ENCODE measurements around the gene MEN1. TPM values are rescaled to one million over a fixed set of nuclear protein-coding genes. Genes with fewer than 3 reads are reported as not detected.
"Not testable (repeated sequence)": the region's sequence is repeated elsewhere in the genome, so short reads cannot be mapped to it uniquely, and the experiment has no call there.

Gene MEN1
- total RNA-seq, 1 donor from 2014 or later, result 4.3 TPM

GRCh38 chr11:64845776-64846129 lies 35.4 kb upstream of the MEN1 start:
- not testable (repeated sequence) for DNase-seq (ENCODE audit: low spot score)

- peak; percentile 23 for DNase-seq (ENCODE audit: low spot score)
Measured at GRCh38 chr11:64845129-64845775, 34.9 kb upstream of the MEN1 start.

DNA sequence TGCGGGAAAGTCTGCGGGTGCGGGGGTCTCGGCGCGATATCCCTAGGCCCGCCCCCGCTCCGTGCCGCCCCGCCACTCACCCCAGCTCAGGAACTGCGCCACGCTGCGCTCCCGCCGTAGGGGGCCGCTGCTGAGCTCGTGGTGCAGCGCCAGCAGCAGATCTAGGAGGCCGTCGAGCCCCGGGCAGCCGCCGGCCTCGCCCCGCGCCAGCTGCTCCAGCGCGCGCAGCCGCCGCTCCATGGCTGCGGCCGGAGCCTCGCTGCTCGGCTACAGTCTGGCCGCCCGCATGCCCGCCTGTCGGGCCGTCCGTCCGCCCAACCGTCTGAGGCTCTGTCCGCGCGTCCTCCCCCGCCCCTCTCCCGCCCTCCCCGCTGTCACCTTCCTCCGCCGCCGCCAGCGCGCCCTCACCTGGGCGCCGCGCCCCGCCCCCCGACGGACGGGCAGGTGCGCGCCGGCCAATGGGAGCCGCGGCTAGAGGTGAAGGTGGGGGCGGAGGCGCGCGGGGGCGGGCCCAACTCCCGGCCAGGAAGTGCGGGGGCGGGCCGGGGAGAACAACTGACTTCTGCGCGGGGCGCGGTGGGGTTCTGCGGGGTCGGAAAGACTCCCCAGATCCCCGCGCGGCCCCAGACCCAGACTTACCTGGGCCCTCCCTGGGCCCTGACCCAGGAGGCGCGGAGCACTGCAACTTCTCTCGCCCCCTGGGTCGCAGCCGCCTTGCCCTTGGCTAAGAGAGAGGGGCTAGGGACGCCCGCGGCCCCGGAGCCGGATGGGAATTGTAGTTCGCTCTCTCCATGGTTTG lies 34.2 kb upstream of the MEN1 start, which contains the start of gene CDC42BPG:
Gene CDC42BPG, minus strand, starts transcription at position 324 of the 799 bp plus-strand sequence. Its CDS starts 84 bp downstream, at position 240.
- DNase-seq (ENCODE audit: low spot score), result peak; percentile 69

GRCh38 chr11:64843686-64844329 lies 33.5 kb upstream of the MEN1 start:
- no peak for DNase-seq (ENCODE audit: low spot score)

- DNase-seq (ENCODE audit: low spot score), result peak; percentile 64
Measured at GRCh38 chr11:64842851-64843685, 32.7 kb upstream of the MEN1 start.

- DNase-seq (ENCODE audit: low spot score), result no peak
Measured at GRCh38 chr11:64842366-64842759, 32.0 kb upstream of the MEN1 start.

GRCh38 chr11:64841592-64842365 lies 31.4 kb upstream of the MEN1 start:
- DNase-seq (ENCODE audit: low spot score), result no peak

- no peak for DNase-seq (ENCODE audit: low spot score)
Measured at GRCh38 chr11:64839887-64840782, 29.8 kb upstream of the MEN1 start.

GRCh38 chr11:64839335-64839734 lies 29.0 kb upstream of the MEN1 start:
- no peak for DNase-seq (ENCODE audit: low spot score)

- no peak for DNase-seq (ENCODE audit: low spot score)
Measured at GRCh38 chr11:64838600-64839334, 28.4 kb upstream of the MEN1 start.

GRCh38 chr11:64837887-64838351 lies 27.6 kb upstream of the MEN1 start:
- no peak for DNase-seq (ENCODE audit: low spot score)

- no peak for DNase-seq (ENCODE audit: low spot score)
Measured at GRCh38 chr11:64836448-64837072, 26.2 kb upstream of the MEN1 start.

GRCh38 chr11:64835616-64836447 lies 25.5 kb upstream of the MEN1 start:
- DNase-seq (ENCODE audit: low spot score), result no peak

DNA sequence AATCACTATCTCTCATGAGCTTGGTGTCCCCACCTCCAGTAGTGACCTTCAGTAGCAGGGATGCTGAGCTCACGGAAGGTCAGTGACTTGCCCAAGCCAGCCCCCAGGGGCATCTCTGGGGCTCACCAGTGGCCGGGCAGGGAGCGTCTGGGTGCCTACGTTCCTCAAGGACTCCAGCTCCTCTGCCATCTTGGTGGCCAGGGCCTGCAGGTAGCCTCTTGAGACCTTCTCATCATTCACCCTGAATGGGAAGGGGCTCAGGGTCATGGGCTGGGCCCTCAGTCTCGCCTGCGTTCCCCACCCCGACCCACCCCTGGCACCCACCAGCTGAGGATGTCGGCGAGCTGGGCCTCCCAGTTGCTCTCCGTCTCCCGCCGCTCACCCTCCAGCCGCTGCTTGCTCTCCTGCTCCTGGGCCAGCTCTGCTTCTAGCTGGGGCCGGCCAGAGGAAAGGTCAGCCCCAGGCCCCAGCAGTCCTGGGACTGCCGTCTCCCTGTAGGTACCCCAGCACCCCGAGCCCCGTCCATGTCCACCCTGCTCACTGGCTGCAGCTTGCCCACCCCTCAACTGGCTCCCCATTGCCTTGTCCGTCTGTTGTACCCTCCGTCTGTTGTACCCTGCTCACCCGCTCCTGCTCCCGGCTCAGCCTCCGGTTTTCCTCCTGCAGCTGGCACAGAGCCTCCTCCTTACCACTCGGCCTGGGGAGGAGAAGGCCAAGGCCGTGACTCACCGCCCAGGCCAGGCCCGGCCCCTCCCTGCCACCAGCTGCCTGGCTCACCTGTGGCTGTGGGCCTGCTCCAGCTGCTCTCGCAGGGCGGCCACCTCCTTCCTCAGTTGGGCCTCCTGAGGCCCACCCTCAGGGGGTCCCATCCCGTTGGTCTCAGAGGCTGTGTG lies 24.6 kb upstream of the MEN1 start:
- no peak for DNase-seq (ENCODE audit: low spot score)

DNA sequence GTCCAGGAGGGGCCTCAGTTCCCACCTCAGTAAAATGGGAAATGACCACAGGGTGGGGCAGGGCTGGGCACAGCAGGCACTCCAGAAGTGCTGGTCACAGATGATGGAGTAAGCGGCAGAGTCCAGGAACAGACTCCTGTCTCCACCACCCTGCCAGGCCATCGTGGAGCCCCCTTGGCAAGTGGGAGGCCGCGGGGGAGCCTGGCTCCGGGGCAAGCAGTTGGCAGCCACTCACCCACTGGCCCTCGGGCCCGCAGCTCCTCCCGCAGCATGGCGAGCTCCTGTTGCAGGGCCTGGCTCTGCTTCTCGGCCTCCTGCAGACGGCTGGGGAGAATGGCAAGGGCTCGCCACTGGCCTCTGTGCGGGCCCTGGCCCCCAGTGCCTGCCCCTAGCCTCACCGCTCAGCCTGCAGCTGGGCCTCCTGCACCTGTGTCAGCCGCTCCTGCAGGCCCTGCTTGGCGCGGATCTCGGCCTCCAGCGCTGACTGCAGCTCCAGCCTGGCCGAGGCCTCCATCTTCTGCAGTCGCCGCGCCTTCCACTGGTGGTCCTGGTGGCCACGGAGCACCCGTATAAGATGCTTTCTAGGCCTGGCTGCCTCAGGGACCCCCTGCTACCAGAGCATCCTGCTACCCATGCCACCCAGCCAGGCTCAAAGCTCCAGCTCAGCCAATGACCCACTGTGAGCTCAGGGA lies 23.8 kb upstream of the MEN1 start:
- no peak for DNase-seq (ENCODE audit: low spot score)

- DNase-seq (ENCODE audit: low spot score), result no peak
Measured at GRCh38 chr11:64833509-64833908, 23.2 kb upstream of the MEN1 start.
